Jurkat, Clone E6-1 (cell line): ENCODE data around the gene BCAS3.
A peak's percentile ranks its signal among the peaks of the same experiment; 100 is the strongest.
"Not testable (repeated sequence)": the region's sequence is repeated elsewhere in the genome, so short reads cannot be mapped to it uniquely, and the experiment has no call there.

Source experiments
- DNase-seq: peaks from one replicate; pipeline ENCODE4 v3.0.0-alpha.2; 2011; ENCODE audit warnings: low read depth, low spot score
- H3K4me3 ChIP-seq: 2 replicates; pipeline ENCODE4 v1.5.1; 2011; ENCODE audit warnings: mild to moderate bottlenecking, low read length, control low read depth, moderate library complexity

BCAS3 gene

GRCh38 chr17:61420052-61420451, 742.4 kb downstream of the BCAS3 start:
- H3K4me3 ChIP-seq: no peak overlapping the region
- DNase-seq: peak; percentile 95

GRCh38 chr17:61420745-61421398, 743.2 kb downstream of the BCAS3 start:
- no peak overlapping the region for H3K4me3 ChIP-seq
- DNase-seq: no peak

GRCh38 chr17:61421460-61421859, 743.8 kb downstream of the BCAS3 start:
- DNase-seq: no peak
- H3K4me3 ChIP-seq: no peak overlapping the region

GRCh38 chr17:61422116-61422799, 744.6 kb downstream of the BCAS3 start:
- DNase-seq: no peak
- no peak overlapping the region for H3K4me3 ChIP-seq

- H3K4me3 ChIP-seq: no peak overlapping the region
- DNase-seq: no peak
Measured at GRCh38 chr17:61422869-61423268, 745.2 kb downstream of the BCAS3 start.

GRCh38 chr17:61423967-61424649, 746.5 kb downstream of the BCAS3 start:
- no peak overlapping the region for H3K4me3 ChIP-seq
- DNase-seq: no peak

- no peak overlapping the region for H3K4me3 ChIP-seq
- DNase-seq: no peak
Measured at GRCh38 chr17:61425682-61426481, 748.2 kb downstream of the BCAS3 start.

- H3K4me3 ChIP-seq: no peak overlapping the region
- DNase-seq: no peak
Measured at GRCh38 chr17:61426482-61427304, 749.0 kb downstream of the BCAS3 start.

- no peak for DNase-seq
- no peak overlapping the region for H3K4me3 ChIP-seq
Measured at GRCh38 chr17:61427567-61427966, 749.9 kb downstream of the BCAS3 start.

- no peak for DNase-seq
- H3K4me3 ChIP-seq: no peak overlapping the region
Measured at GRCh38 chr17:61429274-61429673, 751.6 kb downstream of the BCAS3 start.

GRCh38 chr17:61429831-61430230, 752.2 kb downstream of the BCAS3 start:
- H3K4me3 ChIP-seq, DNase-seq: not testable (repeated sequence)

GRCh38 chr17:61431594-61432311, 754.1 kb downstream of the BCAS3 start:
- H3K4me3 ChIP-seq: no peak overlapping the region
- DNase-seq: no peak

GRCh38 chr17:61436273-61436672, 758.6 kb downstream of the BCAS3 start:
- no peak overlapping the region for H3K4me3 ChIP-seq
- DNase-seq: no peak

GRCh38 chr17:61436995-61437704, 759.5 kb downstream of the BCAS3 start:
- DNase-seq: no peak
- no peak overlapping the region for H3K4me3 ChIP-seq

- DNase-seq: no peak
- no peak overlapping the region for H3K4me3 ChIP-seq
Measured at GRCh38 chr17:61440697-61441096, 763.0 kb downstream of the BCAS3 start.

GRCh38 chr17:61441507-61441906, 763.9 kb downstream of the BCAS3 start:
- DNase-seq, H3K4me3 ChIP-seq: not testable (repeated sequence)

- no peak overlapping the region for H3K4me3 ChIP-seq
Measured at GRCh38 chr17:61442136-61442775, 764.6 kb downstream of the BCAS3 start.

More at GRCh38 chr17:61442136-61442775, 764.6 kb downstream of the BCAS3 start:
- no peak for DNase-seq
